ENCODE measurements around the gene RNF38. TPM values are rescaled to one million over a fixed set of nuclear protein-coding genes. Genes with fewer than 3 reads are reported as not detected.

The RNF38 gene
- total RNA-seq, 1 donor from 2014 or later, result 30.2 TPM

DNA sequence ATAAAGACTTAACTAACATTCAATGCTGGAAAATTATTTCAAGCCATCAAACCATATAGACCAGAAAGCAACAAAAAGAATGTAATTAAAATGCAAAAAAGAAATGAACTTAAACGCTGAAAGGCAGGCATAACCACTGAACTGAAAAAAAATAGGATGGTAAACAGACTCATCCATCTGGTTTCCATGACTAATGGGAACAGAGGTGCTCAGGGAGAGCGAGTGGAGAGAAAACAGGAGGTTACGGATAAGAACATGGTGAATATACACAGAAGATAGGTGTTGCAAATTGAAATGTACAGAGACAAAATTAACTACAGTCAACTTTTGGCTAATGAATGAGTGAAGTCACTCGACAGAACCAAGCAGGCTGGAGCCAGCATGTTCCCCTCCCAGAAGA lies 43.5 kb upstream of the RNF38 start:
- peaks cover 2% of the 10 kb centered on the region for H3K4me1 Mint-ChIP-seq (ENCODE audit: unreplicated experiment)
- no peak for DNase-seq (ENCODE audit: extremely low spot score, unreplicated experiment)

DNA sequence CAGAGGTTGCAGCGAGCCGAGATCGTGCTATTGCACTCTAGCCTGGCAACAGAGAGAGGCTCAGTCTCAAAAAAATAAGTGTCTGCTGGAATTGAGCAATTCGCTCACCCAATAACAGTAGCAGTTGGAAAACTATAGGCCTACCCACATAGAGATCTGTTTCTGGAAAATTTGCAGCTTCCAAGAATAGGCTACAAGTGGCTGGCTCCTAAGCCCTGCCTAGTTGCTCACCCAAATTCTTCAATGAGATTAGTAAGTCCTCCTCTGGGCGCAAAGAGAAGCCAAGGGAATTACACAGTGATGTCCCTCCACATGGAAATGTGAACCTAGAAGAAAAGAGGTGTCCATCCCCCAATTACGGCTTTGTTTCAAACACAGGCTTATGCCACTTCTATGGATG lies 42.6 kb upstream of the RNF38 start:
- peaks cover 6% of the 10 kb centered on the region for H3K36me3 Mint-ChIP-seq (ENCODE audit: unreplicated experiment)
- TF ChIP-seq, protein P1, sequence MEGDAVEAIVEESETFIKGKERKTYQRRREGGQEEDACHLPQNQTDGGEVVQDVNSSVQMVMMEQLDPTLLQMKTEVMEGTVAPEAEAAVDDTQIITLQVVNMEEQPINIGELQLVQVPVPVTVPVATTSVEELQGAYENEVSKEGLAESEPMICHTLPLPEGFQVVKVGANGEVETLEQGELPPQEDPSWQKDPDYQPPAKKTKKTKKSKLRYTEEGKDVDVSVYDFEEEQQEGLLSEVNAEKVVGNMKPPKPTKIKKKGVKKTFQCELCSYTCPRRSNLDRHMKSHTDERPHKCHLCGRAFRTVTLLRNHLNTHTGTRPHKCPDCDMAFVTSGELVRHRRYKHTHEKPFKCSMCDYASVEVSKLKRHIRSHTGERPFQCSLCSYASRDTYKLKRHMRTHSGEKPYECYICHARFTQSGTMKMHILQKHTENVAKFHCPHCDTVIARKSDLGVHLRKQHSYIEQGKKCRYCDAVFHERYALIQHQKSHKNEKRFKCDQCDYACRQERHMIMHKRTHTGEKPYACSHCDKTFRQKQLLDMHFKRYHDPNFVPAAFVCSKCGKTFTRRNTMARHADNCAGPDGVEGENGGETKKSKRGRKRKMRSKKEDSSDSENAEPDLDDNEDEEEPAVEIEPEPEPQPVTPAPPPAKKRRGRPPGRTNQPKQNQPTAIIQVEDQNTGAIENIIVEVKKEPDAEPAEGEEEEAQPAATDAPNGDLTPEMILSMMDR (IDR thresholded peaks at IDR 0.05), result no peak
- H3K9me3 Mint-ChIP-seq (ENCODE audit: unreplicated experiment), result no peaks in the 10 kb centered on the region
- H3K4me1 Mint-ChIP-seq (ENCODE audit: unreplicated experiment), result peaks cover 2% of the 10 kb centered on the region
- H3K27me3 Mint-ChIP-seq (ENCODE audit: unreplicated experiment), result no peaks in the 10 kb centered on the region
- no peak overlapping the region for H3K27ac Mint-ChIP-seq (ENCODE audit: unreplicated experiment)
- no peak overlapping the region for H3K4me3 Mint-ChIP-seq (ENCODE audit: unreplicated experiment)
- no peak for DNase-seq (ENCODE audit: extremely low spot score, unreplicated experiment)

More for the DNA sequence above, 43.5 kb upstream of the RNF38 start:
- Mint-ChIP-seq H3K9me3 (ENCODE audit: unreplicated experiment) (no peaks in the 10 kb centered on the region), H3K27me3 (ENCODE audit: unreplicated experiment) (no peaks in the 10 kb centered on the region), H3K36me3 (ENCODE audit: unreplicated experiment) (peaks cover 4% of the 10 kb centered on the region), H3K4me3 (ENCODE audit: unreplicated experiment) (no peak overlapping the region), H3K27ac (ENCODE audit: unreplicated experiment) (no peak overlapping the region)
- TF ChIP-seq, protein P1 (IDR thresholded peaks at IDR 0.05), result no peak

DNA sequence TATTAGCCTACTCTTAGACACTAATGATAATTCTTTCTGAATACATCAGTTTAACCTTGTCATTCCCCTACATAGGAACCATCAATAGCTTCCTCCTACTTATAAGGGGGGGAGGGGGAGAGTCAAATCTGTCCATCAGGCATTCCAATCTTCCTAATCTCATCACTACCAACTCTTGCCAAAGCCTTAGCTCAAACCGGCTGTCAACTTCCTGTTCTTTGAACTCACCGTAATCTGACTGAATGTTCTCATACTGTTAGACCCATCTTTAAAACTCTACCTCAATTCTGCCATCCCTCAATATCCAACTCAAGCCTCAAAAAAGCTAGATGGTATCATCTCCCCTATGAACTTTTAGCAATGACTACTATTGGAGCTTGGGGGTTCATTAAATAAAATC lies 41.9 kb upstream of the RNF38 start:
- H3K4me3 Mint-ChIP-seq (ENCODE audit: unreplicated experiment), result no peak overlapping the region
- TF ChIP-seq, protein P1 (IDR thresholded peaks at IDR 0.05), result no peak
- peaks cover 2% of the 10 kb centered on the region for H3K4me1 Mint-ChIP-seq (ENCODE audit: unreplicated experiment)
- no peaks in the 10 kb centered on the region for H3K27me3 Mint-ChIP-seq (ENCODE audit: unreplicated experiment)
- peaks cover 6% of the 10 kb centered on the region for H3K36me3 Mint-ChIP-seq (ENCODE audit: unreplicated experiment)
- H3K27ac Mint-ChIP-seq (ENCODE audit: unreplicated experiment), result no peak overlapping the region
- no peak for DNase-seq (ENCODE audit: extremely low spot score, unreplicated experiment)
- no peaks in the 10 kb centered on the region for H3K9me3 Mint-ChIP-seq (ENCODE audit: unreplicated experiment)

DNA sequence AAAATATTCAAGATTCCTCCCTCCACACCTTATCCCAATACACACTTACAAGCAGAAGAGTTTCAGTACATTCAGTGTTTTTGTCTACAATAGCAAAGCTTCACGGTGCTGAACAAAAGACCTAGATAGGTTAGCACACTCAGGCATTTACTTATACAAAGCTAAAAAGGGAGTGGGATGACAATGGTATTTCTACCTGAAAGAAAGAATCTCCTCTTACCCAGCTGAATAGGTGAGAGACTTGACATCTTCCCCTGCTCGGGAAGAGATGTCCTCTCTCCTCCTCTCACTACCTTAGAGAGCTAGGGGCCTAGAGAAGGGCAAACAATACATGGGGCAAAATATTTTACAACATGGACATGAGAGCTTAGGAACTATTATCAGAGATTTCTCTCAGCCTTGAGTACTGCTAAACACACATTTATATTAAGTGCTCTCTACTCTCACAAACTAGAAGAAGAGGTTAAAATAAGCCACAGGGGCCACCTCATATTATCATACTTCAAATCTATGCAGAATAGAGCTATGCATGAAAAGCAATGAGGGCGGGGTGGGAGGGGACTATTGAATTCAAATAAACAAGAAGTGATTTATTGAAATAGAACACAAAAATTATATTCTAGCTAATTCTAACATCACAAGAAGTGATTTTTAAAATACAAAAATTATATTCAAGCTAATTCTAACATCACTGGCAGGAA lies 38.6 kb upstream of the RNF38 start:
- TF ChIP-seq, protein P1 (IDR thresholded peaks at IDR 0.05), result no peak
- Mint-ChIP-seq H3K27me3 (ENCODE audit: unreplicated experiment) (no peaks in the 10 kb centered on the region), H3K4me3 (ENCODE audit: unreplicated experiment) (no peak overlapping the region), H3K36me3 (ENCODE audit: unreplicated experiment) (peaks cover 4% of the 10 kb centered on the region), H3K9me3 (ENCODE audit: unreplicated experiment) (no peaks in the 10 kb centered on the region), H3K27ac (ENCODE audit: unreplicated experiment) (no peak overlapping the region), H3K4me1 (ENCODE audit: unreplicated experiment) (peaks cover 2% of the 10 kb centered on the region)
- DNase-seq (ENCODE audit: extremely low spot score, unreplicated experiment), result no peak

DNA sequence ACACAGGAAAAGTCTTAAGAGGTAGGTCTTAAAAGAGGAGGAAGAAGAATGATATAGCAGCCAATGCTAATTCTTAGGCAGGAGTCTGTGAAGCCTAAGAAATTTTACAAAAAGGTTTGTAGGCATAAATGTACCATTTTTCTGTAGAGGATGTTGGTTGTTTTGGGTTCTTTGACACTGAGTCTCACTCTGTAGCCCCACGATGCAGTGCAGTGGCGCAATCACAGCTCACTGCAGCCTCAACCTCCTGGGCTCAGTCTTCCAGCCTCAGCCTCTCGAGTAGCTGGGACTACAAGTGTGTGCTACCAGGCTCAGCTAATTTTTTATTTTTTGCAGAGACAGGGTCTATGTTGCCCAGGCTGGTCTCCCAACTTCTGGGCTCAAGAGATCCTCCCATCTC lies 37.7 kb upstream of the RNF38 start:
- TF ChIP-seq, protein P1 (IDR thresholded peaks at IDR 0.05), result no peak
- Mint-ChIP-seq H3K9me3 (ENCODE audit: unreplicated experiment) (no peaks in the 10 kb centered on the region), H3K27me3 (ENCODE audit: unreplicated experiment) (no peaks in the 10 kb centered on the region), H3K4me3 (ENCODE audit: unreplicated experiment) (no peak overlapping the region), H3K27ac (ENCODE audit: unreplicated experiment) (no peak overlapping the region), H3K36me3 (ENCODE audit: unreplicated experiment) (peaks cover 4% of the 10 kb centered on the region), H3K4me1 (ENCODE audit: unreplicated experiment) (peaks cover 2% of the 10 kb centered on the region)
- no peak for DNase-seq (ENCODE audit: extremely low spot score, unreplicated experiment)

All from osteocyte (in vitro differentiated cells).